Activated B cell treated with CpG ODN at 0.5 μM for 24 hours (primary cell): ENCODE measurements around the gene TBXAS1. TPM values are rescaled to one million over a fixed set of nuclear protein-coding genes. Genes with fewer than 3 reads are reported as not detected.

Experiments
- ATAC-seq: fragments of 200-7000 bp; cut with Tn5 transposase; one replicate; pipeline ENCODE4 v1.10.0; 2021; ENCODE audit warnings: low read depth, mild to moderate bottlenecking, moderate library complexity
- CTCF ChIA-PET: fragments of 350-600 bp; sonication (Branson Sonifier 250); formaldehyde crosslinking; loops from one replicate; lab custom pipeline; 2021; ENCODE audit warnings: antibody characterized with exemption; lab: Charles Lee
- POLR2A ChIA-PET: fragments of 350-600 bp; sonication (Branson Sonifier 250); formaldehyde crosslinking; loops from one replicate; lab custom pipeline; 2021; ENCODE audit warnings: antibody characterized with exemption; lab: Charles Lee
- DNase-seq: peaks from one replicate; pipeline ENCODE4 v3.0.0; 2022
- H3K27ac Mint-ChIP-seq: one replicate; pipeline ENCODE4 v1.8.0; 2020; ENCODE audit warnings: mixed read lengths
- H3K27me3 Mint-ChIP-seq: one replicate; pipeline ENCODE4 v1.8.0; 2021; ENCODE audit warnings: mixed read lengths
- H3K36me3 Mint-ChIP-seq: one replicate; pipeline ENCODE4 v1.8.0; 2021; ENCODE audit warnings: low read depth, mixed read lengths
- H3K4me1 Mint-ChIP-seq: one replicate; pipeline ENCODE4 v1.8.0; 2021; ENCODE audit warnings: mixed read lengths
- H3K4me3 Mint-ChIP-seq: one replicate; pipeline ENCODE4 v1.8.0; 2020; ENCODE audit warnings: mild to moderate bottlenecking, mixed read lengths
- H3K9me3 Mint-ChIP-seq: one replicate; pipeline ENCODE4 v1.8.0; 2020; ENCODE audit warnings: mixed read lengths
- intact Hi-C: fragments of 100-400 bp; cut with micrococcal nuclease; formaldehyde crosslinking; loops from one replicate; pipeline ENCODE4 v1.15.1; 2024
- total RNA-seq: library from RNA; stranded (reverse); gene quantifications from 2 replicates; pipeline ENCODE4 v1.2.3, GENCODE V29; 2022
- TF ChIP-seq, protein P1 (sequence below): fragments of 200-600 bp; IDR thresholded peaks from one replicate; pipeline ENCODE4 v1.8.0; 2022; ENCODE audit warnings: antibody characterized with exemption, mild to moderate bottlenecking

The TBXAS1 gene
- total RNA-seq, 1 donor from 2014 or later = 3.8 TPM

DNA sequence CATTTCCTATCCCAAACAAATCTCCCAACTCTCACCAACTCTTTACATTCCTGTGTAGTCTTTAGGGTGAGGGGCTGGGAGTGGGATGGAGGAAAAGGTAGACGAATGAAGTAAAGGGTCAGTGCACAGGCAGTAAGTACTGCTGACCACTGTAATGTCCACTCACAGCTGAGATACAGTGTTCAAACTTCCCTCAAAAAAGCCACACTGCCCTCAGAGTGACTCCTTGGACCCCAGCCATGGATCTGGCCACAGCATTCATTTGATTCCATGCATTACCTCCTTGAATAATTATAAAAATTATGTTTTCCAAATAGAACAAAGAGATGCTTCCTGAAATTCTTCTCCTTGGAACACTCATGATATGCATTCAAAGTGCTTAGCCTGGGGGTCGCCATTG is 31.5 kb upstream of the TBXAS1 start:
- Mint-ChIP-seq H3K4me1 (peaks cover 10% of the 10 kb centered on the region), H3K27me3 (no peaks in the 10 kb centered on the region), H3K36me3 (no peaks in the 10 kb centered on the region), H3K4me3 (no peak overlapping the region), H3K9me3 (peaks cover 9% of the 10 kb centered on the region), H3K27ac (no peak overlapping the region)
- DNase-seq = no peak
- no peak for ATAC-seq
- intact Hi-C loops = no loop called here
- ChIA-PET POLR2A (no interaction called here), CTCF (no interaction called here)
- TF ChIP-seq, protein P1, sequence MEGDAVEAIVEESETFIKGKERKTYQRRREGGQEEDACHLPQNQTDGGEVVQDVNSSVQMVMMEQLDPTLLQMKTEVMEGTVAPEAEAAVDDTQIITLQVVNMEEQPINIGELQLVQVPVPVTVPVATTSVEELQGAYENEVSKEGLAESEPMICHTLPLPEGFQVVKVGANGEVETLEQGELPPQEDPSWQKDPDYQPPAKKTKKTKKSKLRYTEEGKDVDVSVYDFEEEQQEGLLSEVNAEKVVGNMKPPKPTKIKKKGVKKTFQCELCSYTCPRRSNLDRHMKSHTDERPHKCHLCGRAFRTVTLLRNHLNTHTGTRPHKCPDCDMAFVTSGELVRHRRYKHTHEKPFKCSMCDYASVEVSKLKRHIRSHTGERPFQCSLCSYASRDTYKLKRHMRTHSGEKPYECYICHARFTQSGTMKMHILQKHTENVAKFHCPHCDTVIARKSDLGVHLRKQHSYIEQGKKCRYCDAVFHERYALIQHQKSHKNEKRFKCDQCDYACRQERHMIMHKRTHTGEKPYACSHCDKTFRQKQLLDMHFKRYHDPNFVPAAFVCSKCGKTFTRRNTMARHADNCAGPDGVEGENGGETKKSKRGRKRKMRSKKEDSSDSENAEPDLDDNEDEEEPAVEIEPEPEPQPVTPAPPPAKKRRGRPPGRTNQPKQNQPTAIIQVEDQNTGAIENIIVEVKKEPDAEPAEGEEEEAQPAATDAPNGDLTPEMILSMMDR = no peak

DNA sequence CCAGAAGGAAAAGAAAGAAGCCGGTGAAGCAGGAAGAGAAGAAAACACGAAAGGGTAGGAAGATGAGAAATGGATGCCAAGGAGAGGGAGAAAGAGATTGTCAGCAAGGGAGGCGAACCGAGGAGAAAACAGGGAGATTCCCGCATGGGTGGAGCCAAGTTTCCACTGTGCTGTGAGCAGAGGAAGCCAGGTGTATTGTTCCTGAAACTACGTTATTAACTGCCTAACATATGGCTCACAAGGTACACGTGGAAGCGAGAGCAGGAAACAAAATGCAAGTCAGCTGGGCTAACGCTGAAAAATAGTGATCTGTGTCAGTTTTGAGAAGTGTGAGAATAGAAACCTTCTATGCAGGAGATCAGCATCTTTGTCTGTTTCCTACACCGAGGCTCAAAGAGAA is 30.8 kb upstream of the TBXAS1 start:
- ChIA-PET CTCF (no interaction called here), POLR2A (no interaction called here)
- intact Hi-C loops = no loop called here
- TF ChIP-seq, protein P1 = no peak
- H3K4me1 Mint-ChIP-seq = peaks cover 10% of the 10 kb centered on the region
- no peaks in the 10 kb centered on the region for H3K27me3 Mint-ChIP-seq
- no peaks in the 10 kb centered on the region for H3K36me3 Mint-ChIP-seq
- peaks cover 15% of the 10 kb centered on the region for H3K9me3 Mint-ChIP-seq
- H3K4me3 Mint-ChIP-seq = no peak overlapping the region
- DNase-seq (no peak), ATAC-seq (no peak)
- no peak overlapping the region for H3K27ac Mint-ChIP-seq

DNA sequence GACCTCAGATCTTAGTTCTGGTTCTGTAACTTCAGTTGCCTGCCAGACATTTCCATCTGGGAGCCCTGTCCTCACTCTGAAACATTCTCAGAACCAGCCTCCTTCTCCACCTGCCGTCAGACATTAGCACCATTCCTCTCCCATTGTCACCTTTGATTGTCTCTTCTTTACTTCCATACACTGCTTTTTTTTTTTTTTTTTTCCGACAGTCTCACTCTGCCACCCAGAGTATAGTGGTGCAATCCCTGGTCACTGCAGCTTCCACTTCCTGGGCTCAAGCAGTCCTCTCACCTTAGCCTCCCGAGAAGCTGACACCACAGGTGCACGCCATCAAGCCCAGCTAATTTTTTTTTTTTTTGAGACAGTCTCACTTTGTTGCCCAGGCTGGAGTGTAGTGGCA is 30.2 kb upstream of the TBXAS1 start:
- Mint-ChIP-seq H3K27me3 (no peaks in the 10 kb centered on the region), H3K4me3 (no peak overlapping the region), H3K9me3 (peaks cover 15% of the 10 kb centered on the region), H3K27ac (no peak overlapping the region), H3K36me3 (no peaks in the 10 kb centered on the region), H3K4me1 (peaks cover 10% of the 10 kb centered on the region)
- ATAC-seq (no peak), DNase-seq (no peak)
- TF ChIP-seq, protein P1 = no peak
- POLR2A ChIA-PET = no interaction called here
- intact Hi-C loops = no loop called here
- CTCF ChIA-PET = no interaction called here

DNA sequence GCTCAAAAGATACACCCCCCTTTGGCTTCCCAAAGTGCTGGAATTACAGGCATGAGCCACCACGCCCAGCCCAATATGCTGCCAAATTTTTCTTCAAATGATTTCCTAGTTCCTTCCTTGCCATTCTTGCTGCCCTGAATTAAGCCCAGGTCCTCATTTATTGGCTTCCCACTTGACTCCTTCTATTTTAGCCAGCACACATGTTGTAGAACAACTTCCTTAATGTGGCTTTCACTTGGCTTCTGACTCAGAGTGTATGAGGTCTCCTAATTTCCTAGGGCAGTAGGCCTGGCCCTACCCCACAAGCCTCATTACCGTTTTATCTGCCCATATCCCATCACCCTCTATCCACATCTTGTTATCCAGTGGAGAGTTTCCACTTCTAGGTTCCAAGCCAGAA is 29.5 kb upstream of the TBXAS1 start:
- CTCF ChIA-PET = no interaction called here
- Mint-ChIP-seq H3K36me3 (no peaks in the 10 kb centered on the region), H3K4me3 (no peak overlapping the region), H3K27me3 (no peaks in the 10 kb centered on the region), H3K9me3 (peaks cover 19% of the 10 kb centered on the region), H3K4me1 (peaks cover 10% of the 10 kb centered on the region), H3K27ac (no peak overlapping the region)
- ATAC-seq (no peak), DNase-seq (no peak)
- TF ChIP-seq, protein P1 = no peak
- intact Hi-C loops = no loop called here
- POLR2A ChIA-PET = no interaction called here

DNA sequence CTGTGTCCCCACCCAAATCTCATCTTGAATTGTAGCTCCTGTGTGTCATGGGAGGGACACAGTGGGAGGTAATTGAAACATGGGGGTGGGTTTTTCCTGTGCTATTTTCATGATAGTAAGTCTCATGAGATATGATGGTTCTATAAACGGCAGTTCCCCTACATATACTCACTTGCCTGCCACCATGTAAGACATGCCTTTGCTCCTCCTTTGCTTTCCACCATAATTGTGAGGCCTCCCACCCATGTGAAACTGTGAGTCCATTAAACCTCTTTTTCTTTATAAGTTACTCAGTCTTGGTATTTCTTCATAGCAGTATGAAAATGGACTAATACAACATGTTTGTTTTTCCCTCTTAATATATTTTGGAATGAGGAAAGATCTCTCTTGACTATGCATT is 24.5 kb upstream of the TBXAS1 start:
- H3K27me3 Mint-ChIP-seq = peaks cover 6% of the 10 kb centered on the region
- TF ChIP-seq, protein P1 = no peak
- H3K4me3 Mint-ChIP-seq = no peak overlapping the region
- ATAC-seq (no peak), DNase-seq (no peak)
- intact Hi-C loops = no loop called here
- no peak overlapping the region for H3K27ac Mint-ChIP-seq
- peaks cover 20% of the 10 kb centered on the region for H3K9me3 Mint-ChIP-seq
- CTCF ChIA-PET = no interaction called here
- H3K36me3 Mint-ChIP-seq = no peaks in the 10 kb centered on the region
- POLR2A ChIA-PET = no interaction called here
- no peaks in the 10 kb centered on the region for H3K4me1 Mint-ChIP-seq
